GM10248 (cell line): ENCODE measurements around the gene SOX18.

ENCODE experiments used
- CTCF ChIA-PET: fragments of 300-600 bp; sonication (Branson Sonifier 250); formaldehyde crosslinking; extraction: SDS; loops from one replicate; lab custom pipeline; 2021; ENCODE audit warnings: antibody characterized with exemption; lab: Yijun Ruan, JAX
- POLR2A ChIA-PET: fragments of 350-650 bp; sonication (Branson Sonifier 250); formaldehyde crosslinking; extraction: SDS; loops from one replicate; lab custom pipeline; 2020; ENCODE audit warnings: antibody characterized with exemption; lab: Yijun Ruan, JAX
- DNase-seq: peaks from one replicate; pipeline ENCODE4 v3.0.0; 2012; ENCODE audit errors: extremely low spot score
- TF ChIP-seq, protein P1 (sequence below): IDR thresholded peaks from 2 replicates; pipeline ENCODE4 v1.5.1; 2012; ENCODE audit warnings: mild to moderate bottlenecking, low read depth; ENCODE audit errors: extremely low read depth, missing control alignments, control extremely low read depth

The SOX18 gene

GRCh38 chr20:64045346-64046011 lies 4.0 kb downstream of the SOX18 start:
- TF ChIP-seq, protein P1, sequence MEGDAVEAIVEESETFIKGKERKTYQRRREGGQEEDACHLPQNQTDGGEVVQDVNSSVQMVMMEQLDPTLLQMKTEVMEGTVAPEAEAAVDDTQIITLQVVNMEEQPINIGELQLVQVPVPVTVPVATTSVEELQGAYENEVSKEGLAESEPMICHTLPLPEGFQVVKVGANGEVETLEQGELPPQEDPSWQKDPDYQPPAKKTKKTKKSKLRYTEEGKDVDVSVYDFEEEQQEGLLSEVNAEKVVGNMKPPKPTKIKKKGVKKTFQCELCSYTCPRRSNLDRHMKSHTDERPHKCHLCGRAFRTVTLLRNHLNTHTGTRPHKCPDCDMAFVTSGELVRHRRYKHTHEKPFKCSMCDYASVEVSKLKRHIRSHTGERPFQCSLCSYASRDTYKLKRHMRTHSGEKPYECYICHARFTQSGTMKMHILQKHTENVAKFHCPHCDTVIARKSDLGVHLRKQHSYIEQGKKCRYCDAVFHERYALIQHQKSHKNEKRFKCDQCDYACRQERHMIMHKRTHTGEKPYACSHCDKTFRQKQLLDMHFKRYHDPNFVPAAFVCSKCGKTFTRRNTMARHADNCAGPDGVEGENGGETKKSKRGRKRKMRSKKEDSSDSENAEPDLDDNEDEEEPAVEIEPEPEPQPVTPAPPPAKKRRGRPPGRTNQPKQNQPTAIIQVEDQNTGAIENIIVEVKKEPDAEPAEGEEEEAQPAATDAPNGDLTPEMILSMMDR, result no peak
- DNase-seq, result no peak
- POLR2A ChIA-PET, result no interaction called here
- CTCF ChIA-PET, result interaction anchor here (1.5 to 1.6 kb wide), 3 partner anchors 8 to 24 kb away, joined by 3 to 7 read pairs (median 7); no protein-coding TSS in a partner anchor

DNA sequence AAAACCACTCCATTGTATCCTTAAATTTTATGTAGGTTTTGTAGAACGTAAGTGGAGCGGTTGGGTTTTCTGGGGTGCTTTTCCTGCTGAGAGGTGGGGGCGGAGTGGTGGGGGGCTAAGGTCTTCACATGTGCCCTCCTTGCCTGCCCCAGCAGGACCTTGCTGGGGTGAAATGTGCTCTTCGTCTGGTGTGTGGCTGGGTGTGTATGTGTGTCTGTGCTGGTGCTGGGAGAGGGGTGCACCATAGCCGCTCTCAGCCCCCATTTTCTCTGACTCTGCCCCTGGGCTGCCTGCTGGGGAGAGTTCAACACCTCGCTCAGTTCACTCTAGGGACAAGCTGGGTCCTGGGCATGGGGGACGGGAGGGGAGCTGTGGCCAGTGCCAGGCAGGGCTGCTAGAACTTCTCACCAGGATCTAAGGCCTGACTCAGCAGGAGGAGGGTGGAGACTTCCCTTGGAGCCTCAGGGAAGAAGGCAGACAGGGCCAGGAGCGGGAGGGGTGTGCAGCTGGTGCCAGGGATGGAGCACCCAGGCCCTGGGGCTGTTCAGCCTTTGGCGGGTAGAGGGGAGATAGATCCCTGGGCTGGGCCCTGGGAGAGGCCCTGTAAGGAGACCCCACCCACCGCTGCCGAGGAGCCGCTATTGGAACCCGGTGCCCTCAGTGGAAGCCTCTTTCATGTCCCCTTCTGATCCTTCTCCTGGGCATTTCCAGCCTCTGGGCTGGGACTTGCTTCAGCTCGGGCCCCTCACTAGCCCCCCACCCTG lies 4.8 kb downstream of the SOX18 start:
- ChIA-PET CTCF (interaction anchor here (1.1 to 1.6 kb wide), 5 partner anchors 9 to 76 kb away, joined by 3 to 7 read pairs (median 3); no protein-coding TSS in a partner anchor), POLR2A (no interaction called here)
- TF ChIP-seq, protein P1, result no peak
- no peak for DNase-seq

GRCh38 chr20:64043768-64044167 lies 5.7 kb downstream of the SOX18 start:
- DNase-seq, result no peak
- ChIA-PET CTCF (interaction anchor here (1.1 to 7.4 kb wide), 4 partner anchors 10 to 77 kb away, joined by 3 to 60 read pairs (median 5); no protein-coding TSS in a partner anchor), POLR2A (interaction anchor here (0.7 kb wide), 1 partner anchor 64 kb away, joined by 3 read pairs; no protein-coding TSS in a partner anchor)
- TF ChIP-seq, protein P1, result no peak

GRCh38 chr20:64042054-64042781 lies 7.2 kb downstream of the SOX18 start:
- DNase-seq, result peak; percentile 48
- ChIA-PET CTCF (interaction anchor here (0.8 to 7.4 kb wide), 5 partner anchors 10 to 79 kb away, joined by 3 to 69 read pairs (median 5); partner anchors contain the start of genes PRPF6 and SOX18), POLR2A (interaction anchor here (0.6 kb wide), 1 partner anchor 323 kb away, joined by 3 read pairs; no protein-coding TSS in a partner anchor)
- TF ChIP-seq, protein P1, result no peak

- ChIA-PET CTCF (interaction anchor here (0.8 to 7.4 kb wide), 6 partner anchors 10 to 79 kb away, joined by 3 to 69 read pairs (median 4); partner anchors contain the start of genes PRPF6 and SOX18), POLR2A (interaction anchor here (0.6 kb wide), 1 partner anchor 322 kb away, joined by 3 read pairs; no protein-coding TSS in a partner anchor)
- DNase-seq, result no peak
- TF ChIP-seq, protein P1, result no peak
These were observed 7.7 kb downstream of the SOX18 start for GRCh38 chr20:64041781-64042053.
